Measurements from ENCODE around the gene EPB41L5.
"Not testable (repeated sequence)": the region's sequence is repeated elsewhere in the genome, so short reads cannot be mapped to it uniquely, and the experiment has no call there.

EPB41L5 gene

GRCh38 chr2:120199817-120200459 is 187.1 kb downstream of the EPB41L5 start:
- DNase-seq (ENCODE audit: low read depth, low spot score) = not testable (repeated sequence)

GRCh38 chr2:120203251-120204021 is 190.6 kb downstream of the EPB41L5 start:
- no peak for DNase-seq (ENCODE audit: low read depth, low spot score)

- no peak for DNase-seq (ENCODE audit: low read depth, low spot score)
These were observed 191.1 kb downstream of the EPB41L5 start for GRCh38 chr2:120204022-120204405.

- no peak for DNase-seq (ENCODE audit: low read depth, low spot score)
These were observed 191.5 kb downstream of the EPB41L5 start for GRCh38 chr2:120204417-120204816.

- no peak for DNase-seq (ENCODE audit: low read depth, low spot score)
These were observed 192.2 kb downstream of the EPB41L5 start for GRCh38 chr2:120204945-120205670.

- no peak for DNase-seq (ENCODE audit: low read depth, low spot score)
These were observed 193.2 kb downstream of the EPB41L5 start for GRCh38 chr2:120206022-120206581.

- no peak for DNase-seq (ENCODE audit: low read depth, low spot score)
These were observed 195.8 kb downstream of the EPB41L5 start for GRCh38 chr2:120208381-120209353.

- DNase-seq (ENCODE audit: low read depth, low spot score) = no peak
These were observed 196.8 kb downstream of the EPB41L5 start for GRCh38 chr2:120209427-120210269.

GRCh38 chr2:120210270-120210693 is 197.4 kb downstream of the EPB41L5 start:
- DNase-seq (ENCODE audit: low read depth, low spot score) = no peak

- DNase-seq (ENCODE audit: low read depth, low spot score) = no peak
These were observed 205.3 kb downstream of the EPB41L5 start for GRCh38 chr2:120218181-120218580.

GRCh38 chr2:120219291-120219690 is 206.4 kb downstream of the EPB41L5 start:
- no peak for DNase-seq (ENCODE audit: low read depth, low spot score)

- no peak for DNase-seq (ENCODE audit: low read depth, low spot score)
These were observed 206.9 kb downstream of the EPB41L5 start for GRCh38 chr2:120219766-120220165.

- no peak for DNase-seq (ENCODE audit: low read depth, low spot score)
These were observed 207.9 kb downstream of the EPB41L5 start for GRCh38 chr2:120220756-120221155.

GRCh38 chr2:120221616-120222015 is 208.7 kb downstream of the EPB41L5 start:
- DNase-seq (ENCODE audit: low read depth, low spot score) = no peak

- DNase-seq (ENCODE audit: low read depth, low spot score) = no peak
These were observed 209.5 kb downstream of the EPB41L5 start for GRCh38 chr2:120222186-120223033.

- DNase-seq (ENCODE audit: low read depth, low spot score) = peak; percentile 93
These were observed 210.4 kb downstream of the EPB41L5 start, which contains the start of gene TMEM185B for GRCh38 chr2:120223034-120223912. TSS of gene TMEM185B (minus strand) at chr2:120223400. CDS start at chr2:120222976, 424 bp downstream.

GRCh38 chr2:120224256-120224655 is 211.4 kb downstream of the EPB41L5 start:
- no peak for DNase-seq (ENCODE audit: low read depth, low spot score)
